ENCODE measurements around the gene UAP1.

Gene UAP1

DNA sequence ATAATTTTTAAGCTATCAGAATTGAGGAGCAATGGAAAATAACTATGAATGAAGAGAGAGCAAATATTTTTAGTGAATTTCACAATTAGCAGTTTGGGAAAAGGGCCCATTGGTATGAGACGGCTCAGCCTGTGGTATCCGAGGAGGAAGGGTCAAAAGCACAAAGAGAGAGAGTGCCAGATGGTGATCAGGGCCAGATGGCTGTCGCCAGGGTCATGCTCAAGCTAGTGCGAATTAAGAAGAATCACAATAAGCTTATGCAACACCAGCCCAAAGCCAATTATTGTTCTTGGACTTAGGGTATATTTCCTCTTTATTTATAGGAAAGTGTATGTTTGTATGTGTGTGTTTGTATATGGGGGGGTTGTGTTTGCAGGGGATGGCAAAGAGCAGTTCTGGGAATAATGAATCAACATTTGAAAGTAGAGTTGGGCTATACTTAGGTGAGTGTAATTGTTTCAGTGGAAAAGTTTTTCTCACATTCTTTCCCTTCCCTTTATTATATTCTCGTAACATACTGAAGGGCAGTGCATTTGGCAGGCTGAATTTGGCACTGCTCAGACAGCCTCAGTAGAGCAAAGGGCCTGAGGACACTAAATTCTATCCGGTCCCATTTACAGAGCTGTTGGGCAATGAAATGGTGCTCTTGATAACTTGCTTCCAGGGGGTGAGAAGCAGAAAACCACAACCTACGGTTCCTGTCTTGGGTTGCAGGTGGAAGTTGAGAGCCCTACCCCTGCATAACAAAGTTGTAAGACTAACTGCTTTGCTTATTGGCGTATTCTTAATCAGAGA, 51.3 kb downstream of the UAP1 start:
- DNase-seq: no peak

DNA sequence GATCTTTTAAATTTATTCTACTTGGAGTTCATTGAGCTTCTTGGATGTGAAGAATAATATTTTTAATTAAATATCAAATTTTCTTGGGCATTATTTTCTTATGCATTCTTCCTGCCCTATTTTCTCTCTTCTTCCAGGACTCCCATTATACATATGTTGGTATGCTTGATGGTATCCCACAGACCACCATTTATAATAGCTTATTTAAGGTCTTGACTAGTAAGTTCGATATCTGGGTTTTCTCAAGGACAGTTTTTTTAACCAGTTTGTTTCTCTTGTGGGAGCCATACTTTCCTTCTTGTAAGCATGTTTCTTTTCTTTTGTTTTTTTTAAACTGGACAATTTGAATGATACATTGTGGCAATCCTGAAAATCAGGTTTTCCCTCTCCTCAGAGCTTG, 55.3 kb downstream of the UAP1 start:
- no peak for DNase-seq

DNA sequence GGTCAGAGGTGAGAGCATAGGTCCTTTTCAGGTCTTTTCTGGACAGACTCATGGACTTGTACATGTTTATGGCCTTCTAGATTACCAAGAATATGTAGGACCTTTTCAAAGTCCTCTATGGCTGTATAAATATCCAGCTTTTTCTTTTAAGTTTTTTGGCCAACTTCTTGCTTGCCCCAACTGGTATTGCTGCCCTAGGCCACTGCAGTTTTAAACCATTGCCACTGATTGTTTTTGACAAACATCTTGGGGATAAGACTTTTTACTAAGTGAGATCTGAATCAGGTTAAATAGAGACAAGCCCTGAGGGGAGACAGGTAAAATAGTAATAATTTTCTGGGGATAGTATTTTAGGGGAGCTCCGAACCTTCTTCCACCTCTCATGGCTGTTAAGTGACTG, 56.0 kb downstream of the UAP1 start:
- DNase-seq: no peak

DNA sequence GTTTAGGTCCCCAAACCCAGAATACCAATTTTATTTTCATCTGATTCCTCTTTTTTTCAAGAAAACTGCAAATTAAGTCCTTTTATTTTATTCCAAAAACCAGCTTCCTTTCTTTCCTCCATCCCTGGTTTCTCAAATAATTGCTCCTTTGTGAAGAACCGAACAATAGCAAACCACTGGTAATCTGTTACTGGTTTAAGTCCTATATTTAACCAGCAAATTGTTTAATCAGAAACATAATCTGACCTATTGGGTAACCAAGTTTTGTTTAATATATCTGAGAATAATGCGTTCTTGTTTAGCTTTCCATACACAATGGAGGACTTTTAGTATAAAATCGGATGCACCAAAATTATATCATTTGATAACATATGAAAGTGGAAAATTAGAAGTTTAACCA, 57.6 kb downstream of the UAP1 start:
- DNase-seq: no peak

DNA sequence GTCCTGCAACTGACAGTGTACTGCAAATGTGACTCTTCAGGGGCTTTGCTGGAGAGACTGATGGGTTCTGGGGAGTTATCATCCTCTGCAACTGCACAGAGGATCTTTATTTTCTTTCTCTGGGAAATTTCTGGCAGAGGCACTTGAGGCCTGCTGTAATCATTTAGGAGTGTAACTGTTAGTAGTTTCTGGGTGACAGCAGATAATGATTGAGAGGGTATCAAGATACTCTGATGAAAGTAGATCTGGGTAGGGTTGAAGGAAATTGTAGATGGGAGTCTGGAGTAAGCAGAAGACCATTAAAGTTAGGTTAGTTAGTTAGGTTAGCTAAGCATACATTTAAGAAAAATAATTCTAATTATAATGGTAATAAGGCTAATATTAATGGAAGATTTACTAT, 59.7 kb downstream of the UAP1 start:
- no peak for DNase-seq

DNA sequence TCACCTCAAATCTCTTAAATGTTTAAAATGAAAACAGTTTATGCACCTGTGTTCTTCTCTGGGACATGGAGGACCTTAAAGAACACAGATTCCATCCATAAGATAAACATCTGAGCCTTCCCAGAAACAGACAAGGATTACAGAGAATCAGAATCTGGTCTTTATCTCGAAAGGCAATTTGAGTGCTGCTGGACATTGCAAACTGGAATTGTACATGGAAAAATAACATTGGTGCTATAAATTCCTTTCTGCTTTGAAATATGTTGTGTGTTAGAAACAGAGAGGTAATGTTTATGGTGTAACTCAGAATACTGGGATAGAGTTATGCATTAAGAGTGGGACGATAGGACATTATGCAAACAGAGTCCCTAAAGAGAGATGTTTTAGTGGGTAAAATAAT, 64.2 kb downstream of the UAP1 start:
- DNase-seq: no peak

DNA sequence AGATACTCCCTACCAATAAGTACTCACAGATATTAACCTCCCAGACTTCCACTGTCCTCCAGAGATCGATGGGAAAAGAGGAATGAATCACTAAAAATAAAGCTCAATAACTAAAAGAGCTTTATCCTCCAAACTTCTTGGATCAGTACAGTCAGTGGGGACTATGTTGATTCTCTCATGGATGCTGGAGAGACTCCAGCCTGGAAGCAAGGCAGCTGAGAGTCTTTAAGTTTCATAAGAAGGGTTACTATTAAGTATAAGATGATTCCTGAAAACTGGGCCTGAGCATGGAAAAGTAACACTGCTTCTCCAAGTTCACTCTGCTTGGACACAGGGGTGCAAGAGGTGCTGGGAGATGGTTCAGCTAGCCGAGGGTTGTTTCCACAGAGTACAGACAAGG, 64.6 kb downstream of the UAP1 start:
- DNase-seq: no peak

DNA sequence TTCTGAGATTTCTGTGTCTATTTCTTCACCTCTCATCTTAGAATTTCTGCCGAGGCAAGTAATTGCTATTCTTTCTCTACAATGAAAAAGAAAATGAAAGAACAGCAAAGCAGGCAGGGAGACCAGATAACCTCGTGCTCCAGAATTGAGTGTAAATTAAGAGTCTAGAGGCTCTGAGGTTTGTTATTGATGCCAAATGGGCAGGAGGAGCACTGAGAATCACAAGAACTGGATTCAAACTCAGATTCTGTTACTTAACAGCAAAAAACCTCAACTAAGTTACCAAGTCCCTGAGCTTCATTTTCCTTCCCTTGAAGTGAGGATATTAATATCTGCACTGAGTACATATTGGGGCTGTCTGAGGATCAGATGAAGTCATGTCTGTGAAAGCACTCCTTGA, 65.2 kb downstream of the UAP1 start:
- DNase-seq: no peak

DNA sequence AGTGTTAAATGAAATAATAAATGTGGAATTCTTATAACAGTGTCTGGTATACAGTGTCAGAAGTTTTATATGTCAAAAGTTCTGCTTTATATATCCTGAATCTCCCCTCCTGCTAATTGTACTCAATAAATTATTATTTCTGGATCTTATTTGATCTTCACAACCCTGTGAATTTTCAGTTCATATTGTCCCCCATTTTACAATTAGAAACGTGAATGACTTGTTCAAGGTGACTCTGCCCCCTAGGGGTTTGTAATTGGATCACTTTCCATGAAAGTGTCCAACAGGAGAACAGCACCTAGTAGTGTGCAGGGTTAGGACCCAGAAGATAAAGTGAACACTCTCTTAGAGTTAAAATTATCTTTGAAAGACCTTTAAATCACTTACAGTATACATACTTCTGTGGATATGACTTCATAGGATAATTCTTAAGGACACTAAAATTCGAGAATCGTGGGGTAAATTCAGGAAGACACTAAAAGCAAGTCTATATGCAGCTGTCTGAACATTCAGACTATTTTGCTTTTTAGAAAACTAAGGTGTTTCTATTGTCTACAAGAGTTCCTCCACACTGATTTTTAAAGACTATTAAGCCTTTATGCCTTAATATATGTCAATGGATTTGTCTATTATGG, 66.3 kb downstream of the UAP1 start:
- no peak for DNase-seq

DNA sequence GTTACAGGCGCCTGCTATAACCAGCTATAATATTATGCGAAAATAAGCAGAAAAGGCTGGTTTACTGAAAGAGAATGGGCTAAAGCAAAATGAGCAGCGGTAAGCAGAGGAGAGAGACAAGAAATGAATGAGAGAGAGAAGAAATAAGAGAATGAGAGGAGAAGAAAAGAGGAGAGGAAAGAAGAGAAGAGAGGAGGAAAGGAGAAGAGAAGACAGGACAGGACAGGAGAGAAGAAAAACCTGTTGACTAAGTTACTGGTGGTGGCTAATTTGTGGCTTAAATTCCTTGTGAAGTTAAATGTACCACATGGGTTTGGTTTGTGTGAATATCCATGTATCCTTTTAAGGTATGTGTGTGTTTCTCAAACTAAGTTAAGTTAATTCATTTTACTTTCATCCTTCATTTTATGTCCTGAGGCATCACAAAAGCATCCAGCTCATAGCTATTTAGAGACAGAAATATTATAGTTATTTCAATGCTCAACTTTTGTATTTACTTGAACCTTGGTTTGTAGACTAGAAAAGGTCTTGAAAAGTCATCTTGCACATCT, 67.6 kb downstream of the UAP1 start:
- no peak for DNase-seq

DNA sequence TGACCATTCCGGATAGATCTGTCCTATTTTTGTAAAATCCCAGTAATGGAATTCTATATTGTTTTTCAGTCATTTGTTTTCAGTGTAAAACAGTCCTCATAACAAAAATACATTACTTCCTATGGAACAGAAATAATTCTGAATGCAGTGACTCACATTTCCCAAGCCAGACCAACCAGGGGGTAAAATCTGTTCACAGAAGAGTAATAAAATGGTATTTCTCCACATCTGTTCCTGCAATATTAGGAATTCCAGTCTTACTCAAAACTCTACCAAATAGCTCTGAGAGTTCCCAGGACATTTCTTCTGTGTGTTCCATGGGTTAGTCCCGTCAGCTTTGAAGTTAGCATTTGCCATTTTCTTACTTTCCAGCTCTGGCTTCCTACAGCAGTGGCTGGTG, 68.1 kb downstream of the UAP1 start:
- DNase-seq: no peak

DNA sequence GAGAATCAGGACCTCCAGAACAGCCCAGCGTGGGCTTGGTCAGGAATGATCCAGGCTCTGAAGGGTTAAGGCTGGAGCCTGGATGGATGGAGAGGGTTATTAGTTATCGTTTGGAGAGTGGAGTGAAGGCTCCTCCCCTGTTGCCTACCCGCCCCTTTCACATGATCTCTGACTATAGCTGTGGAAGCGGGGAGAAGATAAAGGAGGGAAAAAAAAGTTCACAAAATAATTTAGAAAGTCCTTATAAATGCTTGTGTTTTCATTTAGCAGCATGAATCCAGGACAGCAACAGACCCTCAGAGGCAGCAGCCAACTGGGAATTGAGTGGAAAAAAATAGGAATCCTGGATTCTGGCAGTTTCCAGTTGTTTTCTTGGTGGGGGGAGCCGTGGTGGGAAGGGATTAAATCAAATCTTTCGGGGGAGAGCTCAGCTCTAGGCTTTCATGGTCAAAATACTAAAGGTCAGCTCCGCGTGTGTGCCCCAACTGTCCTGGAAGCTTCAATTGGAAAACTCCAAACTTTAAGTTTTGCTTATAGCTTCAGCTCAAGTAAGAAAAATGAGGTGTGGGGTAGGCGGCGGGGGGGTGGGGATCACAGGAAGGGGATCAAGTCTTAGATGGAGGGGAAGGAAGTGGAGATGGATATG, 70.1 kb downstream of the UAP1 start:
- peak; percentile 33 for DNase-seq

DNA sequence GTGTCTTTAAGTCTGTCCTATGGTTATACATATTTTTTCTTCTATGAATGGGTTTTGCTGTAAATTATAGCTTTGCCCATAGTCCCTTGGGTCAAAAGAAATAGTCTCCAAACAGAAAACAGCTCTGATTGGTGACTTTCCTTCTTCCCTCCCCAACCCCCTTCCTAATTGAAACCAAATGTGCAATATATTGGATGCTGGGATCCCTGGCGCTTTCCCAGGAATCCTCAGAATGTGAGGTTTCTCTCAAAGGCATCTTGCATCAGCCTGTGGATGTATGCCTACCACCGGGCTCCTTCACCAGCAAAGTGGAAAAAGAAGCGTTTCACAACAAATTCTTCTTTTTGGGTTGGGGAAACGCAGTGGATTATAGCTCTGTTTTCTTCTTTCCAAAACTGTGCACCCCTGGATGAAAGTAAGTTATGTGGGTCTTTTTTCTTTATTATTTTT, 70.7 kb downstream of the UAP1 start, which contains the start of gene DDR2:
Gene DDR2, plus strand, starts transcription at position 248 of the 450 bp plus-strand sequence. CDS start 86,600 bp downstream, outside the sequence.
- peak; percentile 26 for DNase-seq

DNA sequence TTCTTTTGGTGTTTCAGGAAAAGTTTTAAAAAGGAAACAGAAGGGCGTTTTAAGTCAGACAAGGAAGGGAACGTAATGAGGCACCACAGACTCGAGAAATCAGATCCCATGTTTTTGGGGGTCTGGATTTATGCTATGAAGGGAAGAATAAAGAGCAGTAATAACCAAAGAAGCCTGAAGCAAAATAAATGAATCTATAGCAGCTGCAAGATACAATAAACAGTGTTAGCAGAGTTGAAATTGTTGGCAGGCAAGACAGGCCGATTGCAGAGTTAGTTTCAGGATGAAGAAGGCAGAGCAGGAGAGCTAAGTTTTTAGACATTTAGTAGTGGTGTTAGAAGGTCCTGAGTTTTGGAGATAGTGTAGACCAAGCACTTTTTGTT, 71.2 kb downstream of the UAP1 start:
- DNase-seq: peak; percentile 21

DNA sequence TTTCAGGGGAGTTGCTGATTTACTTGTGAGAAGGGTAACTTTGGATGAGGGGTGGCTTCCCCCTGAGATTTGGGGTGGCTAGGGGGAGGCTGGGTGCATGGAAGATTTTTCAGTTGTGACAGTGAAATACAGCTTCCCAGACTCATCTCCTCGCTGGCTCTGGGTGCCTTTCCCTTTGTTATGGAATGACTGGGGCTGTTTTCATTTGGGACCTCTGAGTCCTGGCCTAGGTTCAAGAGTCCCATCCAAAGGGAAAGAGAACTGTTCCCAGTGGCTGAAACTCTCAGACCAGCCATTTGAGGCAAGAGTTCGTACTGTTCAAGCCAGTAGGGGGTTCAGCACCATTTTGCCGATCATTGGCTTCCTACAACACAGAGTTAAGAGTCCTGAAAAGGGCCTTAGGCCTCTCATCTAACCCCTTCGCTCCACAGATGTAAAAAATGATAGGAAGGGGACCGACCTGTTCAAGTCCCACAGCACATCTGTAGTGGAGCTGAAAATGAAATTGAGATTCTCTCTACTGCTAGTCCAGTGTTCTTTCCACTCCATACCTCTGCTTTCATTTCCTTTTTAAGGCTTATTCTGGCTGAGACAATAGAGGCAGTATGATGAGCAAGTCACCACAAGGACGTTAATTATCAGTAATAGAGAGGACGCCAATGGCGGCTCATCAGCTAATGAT, 71.7 kb downstream of the UAP1 start:
- DNase-seq: peak; percentile 22

DNA sequence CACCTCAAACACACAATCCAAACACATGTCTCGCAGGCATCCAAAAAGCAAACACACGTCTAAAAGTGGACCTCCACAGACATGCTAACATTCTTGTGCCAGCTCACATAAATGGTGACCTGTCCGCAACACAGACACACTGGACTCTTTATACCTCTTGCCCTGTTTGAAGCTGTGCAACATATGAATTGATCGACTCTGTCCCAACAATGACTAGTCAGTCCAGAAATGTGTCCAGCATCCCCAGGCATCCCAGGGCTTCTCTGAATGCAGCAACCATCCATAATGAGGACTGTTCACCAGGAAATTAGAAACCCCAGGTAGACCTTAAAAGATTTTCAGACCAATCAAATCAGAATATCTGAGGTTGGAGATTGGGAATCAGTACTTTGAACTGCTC, 73.9 kb downstream of the UAP1 start:
- no peak for DNase-seq

DNA sequence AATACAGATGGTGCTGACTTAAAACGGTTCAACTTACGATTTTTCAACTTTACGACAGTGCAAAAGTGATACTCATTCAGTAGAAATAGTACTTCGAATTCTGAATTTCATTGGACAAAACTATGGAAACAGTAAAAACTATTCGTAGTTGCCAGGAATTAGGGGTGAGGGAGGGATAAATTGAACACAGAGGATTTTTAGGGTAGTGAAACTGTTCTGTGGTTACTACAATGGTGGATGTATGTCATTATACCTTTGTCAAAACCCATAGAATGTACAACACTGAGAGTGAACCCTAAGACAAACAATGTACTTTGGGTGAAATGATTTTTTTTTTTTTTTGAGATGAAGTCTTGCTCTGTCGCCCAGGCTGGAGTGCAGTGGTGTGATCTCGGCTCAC, 78.2 kb downstream of the UAP1 start:
- DNase-seq: no peak

DNA sequence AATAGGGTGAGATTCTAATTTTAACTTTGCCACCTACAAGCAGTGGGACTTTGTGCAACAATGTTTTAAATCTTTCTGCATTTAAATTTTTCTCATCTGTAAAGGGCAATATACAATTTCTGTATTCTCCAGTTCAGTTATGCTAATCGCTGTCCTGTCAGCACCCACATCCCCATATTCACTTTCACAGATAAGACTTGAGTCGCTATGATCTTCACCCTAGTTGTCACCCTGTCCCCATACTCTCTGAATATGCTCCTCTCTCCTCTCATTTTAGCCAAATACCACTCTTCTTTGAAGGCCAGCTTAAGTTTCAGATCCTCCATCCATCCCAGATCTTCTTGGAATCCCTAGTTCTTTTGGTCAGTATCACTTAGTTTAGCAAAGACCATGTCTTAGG, 79.6 kb downstream of the UAP1 start:
- no peak for DNase-seq

DNA sequence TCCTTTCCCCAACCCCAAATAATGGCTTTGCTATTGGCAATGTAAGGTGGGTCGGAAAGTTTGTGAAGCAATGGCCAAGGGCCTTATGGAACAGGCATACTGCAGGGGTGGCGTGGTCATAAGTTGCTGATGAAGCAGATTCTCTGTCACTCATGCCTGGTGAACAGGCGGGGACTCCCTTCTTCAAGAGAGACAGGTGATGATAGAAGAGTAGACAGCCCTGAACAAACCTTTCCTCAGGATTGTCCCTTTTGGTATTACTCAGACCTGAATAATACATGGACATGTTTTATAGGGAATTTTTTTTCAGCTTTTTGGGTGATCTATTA, 83.4 kb downstream of the UAP1 start:
- no peak for DNase-seq

DNA sequence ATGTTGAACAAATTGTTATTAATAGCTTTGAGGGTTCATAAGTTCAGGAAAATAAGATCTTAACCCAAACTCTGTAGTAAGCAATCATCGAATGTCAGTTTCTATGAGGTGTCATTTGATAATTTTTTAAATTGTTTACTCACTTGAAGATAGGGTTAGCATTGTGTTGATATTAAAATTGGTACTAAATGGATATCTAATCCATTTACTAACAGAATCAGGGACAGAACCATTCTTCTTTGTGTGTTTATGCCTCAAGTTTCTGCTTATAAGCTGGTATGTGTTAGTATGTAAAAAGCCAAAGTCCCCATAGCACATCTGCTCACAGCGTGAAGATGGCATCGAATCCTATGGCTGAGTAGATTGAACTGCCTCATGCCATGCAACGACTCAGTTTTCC, 84.1 kb downstream of the UAP1 start:
- no peak for DNase-seq

DNA sequence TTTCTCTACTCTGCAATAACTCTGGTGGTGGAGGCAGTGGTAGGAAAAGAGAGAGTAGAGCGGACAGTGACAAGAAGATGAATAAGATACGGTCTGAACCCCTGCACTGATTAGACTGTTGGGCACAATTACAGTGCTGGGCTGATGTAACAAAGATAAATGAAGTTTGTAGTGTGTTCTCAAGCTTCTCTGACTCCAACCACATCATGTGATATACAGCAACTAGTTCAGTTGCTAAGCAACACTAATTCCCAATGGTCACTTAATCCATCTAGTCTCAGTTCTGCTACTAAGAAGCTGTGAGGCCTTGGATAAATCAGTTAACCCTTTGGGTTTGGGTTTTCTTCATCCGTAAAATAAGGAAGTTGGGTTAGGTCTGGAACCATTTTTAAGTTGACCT, 88.1 kb downstream of the UAP1 start:
- DNase-seq: no peak
